ENCODE data around the gene GALK1.

GALK1 gene

DNA sequence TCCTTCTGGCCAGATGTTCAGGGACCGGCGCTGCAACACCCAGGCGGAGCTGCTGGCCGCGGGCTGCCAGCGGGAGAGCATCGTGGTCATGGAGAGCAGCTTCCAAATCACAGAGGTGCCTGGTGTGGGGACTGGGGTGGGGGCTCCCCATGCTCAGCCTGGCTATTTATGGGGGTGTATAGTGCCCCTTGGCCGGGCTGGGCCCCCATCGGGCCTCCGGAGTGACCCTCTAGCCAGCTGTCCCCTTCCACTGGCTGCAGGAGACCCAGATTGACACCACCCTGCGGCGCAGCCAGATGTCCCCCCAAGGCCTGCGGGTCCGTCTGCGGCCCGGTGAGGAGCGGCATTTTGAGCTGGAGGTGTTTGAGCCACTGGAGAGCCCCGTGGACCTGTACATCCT lies 37.6 kb downstream of the GALK1 start:
- DNase-seq (ENCODE audit: low read depth in 1 of 2, low spot score in 1 of 2), result no peak

DNA sequence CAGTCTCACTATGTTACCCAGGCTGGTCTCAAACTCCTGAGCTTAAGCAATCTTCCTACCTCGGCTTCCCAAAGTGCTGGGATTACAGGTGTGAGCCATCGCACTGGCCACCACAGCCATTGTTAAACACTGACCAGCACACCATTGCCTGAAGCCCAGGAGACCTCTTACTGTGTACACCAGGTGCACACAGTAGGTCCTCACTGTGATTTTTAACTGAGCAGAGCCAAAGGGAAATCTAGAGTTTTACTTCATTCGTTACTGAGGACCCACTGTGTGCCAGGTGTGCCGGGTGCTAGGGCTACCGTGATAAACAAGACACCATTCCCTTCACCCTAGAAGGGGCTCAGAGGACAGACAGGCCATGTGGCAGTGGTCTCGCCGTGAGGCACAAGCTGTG lies 39.5 kb downstream of the GALK1 start:
- no peak for DNase-seq (ENCODE audit: low read depth in 1 of 2, low spot score in 1 of 2)

DNA sequence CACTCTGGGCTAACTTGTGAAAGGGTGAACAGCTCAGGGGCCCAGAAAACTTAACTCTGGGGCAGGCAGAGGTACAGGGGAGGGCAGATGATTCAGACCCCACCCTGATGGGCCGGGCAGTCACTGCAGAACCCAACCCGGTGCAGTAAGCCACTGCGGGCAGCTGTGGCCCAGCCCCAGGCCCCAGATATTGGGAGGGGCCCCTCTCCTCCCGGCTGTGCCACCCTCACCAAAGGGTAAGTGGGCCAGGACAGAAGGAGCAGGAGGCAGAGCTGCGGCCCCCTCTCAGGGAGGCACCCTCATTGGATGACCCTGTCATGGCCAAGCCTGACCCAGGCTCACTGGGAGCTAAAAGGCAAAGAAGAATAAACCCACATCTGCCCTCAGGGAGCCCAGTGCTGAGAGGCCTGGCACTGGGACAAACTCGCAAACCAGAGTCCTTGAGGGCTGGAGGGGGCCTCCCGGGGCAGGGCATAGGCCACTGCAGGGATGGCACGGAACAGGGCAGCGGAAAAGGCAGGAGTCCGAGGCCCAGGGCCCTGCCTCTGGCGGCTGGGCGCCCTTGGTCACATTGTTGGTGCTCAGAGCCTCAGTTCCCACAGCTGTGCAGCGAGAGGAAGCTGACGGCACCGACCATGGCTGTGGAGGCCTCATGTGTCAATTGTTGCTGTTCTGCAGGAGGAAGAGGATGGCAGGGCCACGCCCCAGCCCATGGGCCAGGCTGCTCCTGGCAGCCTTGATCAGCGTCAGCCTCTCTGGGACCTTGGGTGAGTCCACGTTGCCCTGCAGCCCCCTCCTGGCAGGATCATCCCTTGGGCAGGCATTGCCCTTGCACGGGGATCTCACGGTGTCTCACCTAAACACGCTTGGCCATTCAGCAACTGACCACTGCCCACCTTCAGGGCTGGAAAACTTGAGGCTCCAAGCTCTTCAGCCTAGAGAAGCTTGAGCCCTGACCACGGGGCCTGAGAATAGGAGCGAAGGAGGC lies 40.7 kb downstream of the GALK1 start:
- DNase-seq (ENCODE audit: low read depth in 1 of 2, low spot score in 1 of 2), result no peak

DNA sequence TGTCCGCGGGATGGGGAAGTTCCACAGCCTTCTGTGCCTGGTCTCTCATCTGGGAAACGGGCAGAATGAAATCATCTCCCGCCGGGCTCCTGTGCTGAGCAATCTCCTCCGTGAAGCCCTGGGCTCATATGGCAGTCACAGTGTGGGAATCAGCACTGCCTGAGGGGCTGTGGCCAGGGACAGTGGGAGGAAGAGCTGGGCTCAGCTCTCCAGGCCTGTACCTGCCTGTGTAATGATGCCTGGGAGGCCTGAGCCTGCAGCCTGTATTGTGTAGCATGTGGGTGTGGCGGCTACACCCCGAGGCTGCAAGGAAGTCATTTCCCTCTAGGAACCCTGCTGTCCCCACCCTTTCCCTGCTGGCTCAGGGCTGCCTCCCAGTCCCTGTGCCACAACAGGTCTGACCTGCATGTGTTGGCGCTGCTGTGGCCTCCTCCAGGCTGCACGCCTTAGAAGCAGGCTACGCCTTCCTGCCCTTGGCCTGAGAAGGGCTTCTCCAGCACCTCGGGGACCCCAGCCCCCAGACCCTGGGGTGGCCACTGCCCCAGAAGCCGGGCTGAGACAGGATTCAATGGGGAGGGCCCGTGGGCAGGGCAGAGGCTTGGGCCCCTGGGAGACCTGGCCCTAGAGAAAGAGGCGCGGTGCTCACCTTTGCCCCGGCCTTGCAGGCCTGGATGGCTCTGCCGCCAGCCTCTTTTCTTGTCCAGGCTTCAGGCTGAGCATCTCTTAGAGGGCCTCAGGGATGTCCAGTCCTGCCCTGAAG lies 41.6 kb downstream of the GALK1 start:
- no peak for DNase-seq (ENCODE audit: low read depth in 1 of 2, low spot score in 1 of 2)

DNA sequence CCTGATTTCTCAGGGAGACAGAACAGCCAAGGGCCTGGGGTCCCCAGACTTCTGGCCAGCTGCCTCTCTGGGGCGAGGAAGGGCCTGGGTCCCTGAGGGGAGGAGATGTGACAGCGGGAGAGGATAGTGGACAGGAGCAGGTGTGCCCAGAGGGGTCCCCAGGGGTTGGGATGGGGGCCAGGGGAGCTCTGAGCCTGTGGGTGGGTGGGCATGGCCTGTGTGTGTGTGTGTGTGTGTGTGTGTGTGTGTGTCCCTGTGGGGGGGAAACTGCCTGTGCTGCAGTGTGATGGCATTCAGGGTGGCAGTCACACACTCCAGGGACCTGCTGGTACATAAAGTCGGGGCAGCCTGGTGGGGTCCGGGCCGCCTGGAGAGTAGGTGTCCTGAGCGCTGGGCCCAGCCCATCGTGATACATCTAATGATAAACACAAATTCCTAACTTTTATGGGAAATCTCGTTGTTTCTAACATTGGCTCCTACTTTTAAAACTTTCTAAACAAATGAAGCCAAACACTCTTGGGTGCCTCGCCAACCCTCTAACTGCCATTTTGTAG lies 42.4 kb downstream of the GALK1 start:
- no peak for DNase-seq (ENCODE audit: low read depth in 1 of 2, low spot score in 1 of 2)

DNA sequence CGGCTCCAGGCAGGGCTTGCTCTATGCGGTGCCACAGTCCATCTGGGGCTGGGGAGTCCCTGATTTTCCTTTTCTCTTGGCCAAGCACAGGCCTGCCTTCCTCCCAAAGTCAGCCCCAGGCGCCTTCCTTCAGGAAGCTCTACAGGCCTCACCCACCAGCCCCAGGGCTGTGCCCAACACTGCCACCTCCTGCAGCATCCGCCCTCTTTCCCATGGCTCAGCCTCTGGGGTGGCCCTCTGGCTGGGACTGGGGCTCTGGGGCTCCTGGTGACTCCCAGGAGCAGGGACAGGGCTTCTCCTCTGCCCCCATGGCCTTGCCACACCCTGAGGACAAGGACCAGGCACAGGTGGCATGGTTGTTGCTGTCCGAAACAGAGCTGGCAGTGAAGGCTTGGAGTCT lies 42.9 kb downstream of the GALK1 start:
- no peak for DNase-seq (ENCODE audit: low read depth in 1 of 2, low spot score in 1 of 2)

DNA sequence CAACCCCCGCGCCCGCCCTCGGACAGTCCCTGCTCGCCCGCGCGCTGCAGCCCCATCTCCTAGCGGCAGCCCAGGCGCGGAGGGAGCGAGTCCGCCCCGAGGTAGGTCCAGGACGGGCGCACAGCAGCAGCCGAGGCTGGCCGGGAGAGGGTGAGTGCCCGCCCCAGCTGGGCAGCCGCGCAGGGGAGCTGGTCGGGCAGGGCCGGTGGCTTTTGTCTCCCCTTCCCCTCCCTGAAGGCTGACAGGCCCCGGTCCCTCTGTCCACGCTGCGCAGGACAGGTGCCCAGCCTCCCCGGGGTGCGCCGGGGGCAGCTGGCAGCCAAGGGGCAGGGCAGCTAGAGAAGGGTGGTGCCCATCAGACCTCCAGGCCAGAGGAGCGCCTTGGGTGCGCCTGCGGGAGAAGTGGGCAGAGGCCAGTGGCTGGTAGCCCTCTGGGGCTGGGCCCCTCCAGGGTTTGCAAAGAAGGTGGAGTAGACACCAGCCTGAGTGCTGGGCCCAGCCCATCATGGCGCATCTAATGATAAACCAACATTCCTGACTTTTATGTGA lies 43.5 kb downstream of the GALK1 start:
- DNase-seq (ENCODE audit: low read depth in 1 of 2, low spot score in 1 of 2), result no peak

DNA sequence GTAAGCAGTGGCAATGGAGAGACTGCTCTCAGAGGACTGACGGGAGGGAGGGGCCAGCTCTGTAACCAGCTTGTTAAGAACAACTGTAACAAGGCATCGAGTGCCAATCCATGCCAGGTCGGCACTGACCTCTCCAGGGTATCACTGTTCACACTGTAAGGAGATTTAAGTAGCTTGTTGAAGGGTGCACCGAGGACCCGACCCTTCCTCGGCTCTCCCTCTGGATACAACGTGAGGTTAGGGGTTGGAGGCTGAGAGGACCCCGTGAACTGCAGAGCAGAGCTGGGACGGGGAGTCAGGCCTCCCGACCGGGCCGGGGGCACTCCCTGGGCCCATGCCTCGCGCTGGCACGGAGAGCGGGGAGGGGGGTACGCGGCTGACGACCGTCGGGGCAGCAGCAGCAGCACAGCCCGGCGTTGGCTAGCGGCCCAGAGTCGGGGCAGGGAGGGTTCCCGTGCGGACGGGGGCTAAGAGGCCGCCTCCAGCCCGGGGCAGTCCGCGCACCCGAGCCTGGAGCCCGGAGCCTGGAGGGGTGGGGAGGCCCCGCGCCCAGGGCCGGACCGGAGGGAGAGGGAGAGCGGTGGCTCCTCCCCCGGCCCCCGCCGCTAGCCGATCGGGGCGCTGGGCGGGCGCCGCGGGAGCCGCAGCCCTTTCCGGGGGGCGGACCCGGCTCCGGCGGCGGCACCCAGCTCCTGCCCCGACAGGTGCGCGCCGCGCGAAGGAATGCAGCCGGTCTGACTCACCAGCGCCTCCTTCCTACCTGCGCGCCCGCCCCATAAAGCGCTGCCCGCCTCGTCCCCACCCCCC lies 44.1 kb downstream of the GALK1 start, which contains the start of gene ITGB4:
Gene ITGB4 (plus strand): TSS at position 804 of the 807 bp plus-strand sequence. CDS start 3,245 bp downstream, outside the sequence.
- DNase-seq (ENCODE audit: low read depth in 1 of 2, low spot score in 1 of 2), result peak; percentile 4 to 23

DNA sequence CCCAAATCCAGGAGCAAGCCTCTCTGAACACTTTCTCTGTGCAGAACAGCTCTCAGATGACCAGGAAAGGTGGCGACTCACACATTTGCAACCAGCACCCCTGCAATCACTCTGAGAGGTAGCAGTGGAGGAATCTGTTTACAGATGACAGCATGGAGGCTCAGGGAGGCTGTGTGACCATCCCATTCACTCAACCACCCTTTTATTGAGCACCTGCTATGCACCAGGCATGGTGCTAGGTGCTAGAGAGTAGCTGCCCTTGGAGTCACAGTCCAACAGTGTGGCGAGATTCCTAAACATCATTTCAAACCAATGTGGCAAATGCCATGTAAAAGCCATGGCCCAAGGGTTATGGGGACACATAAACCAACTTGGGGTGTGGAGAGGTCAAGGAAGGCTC lies 45.3 kb downstream of the GALK1 start:
- no peak for DNase-seq (ENCODE audit: low read depth in 1 of 2, low spot score in 1 of 2)

DNA sequence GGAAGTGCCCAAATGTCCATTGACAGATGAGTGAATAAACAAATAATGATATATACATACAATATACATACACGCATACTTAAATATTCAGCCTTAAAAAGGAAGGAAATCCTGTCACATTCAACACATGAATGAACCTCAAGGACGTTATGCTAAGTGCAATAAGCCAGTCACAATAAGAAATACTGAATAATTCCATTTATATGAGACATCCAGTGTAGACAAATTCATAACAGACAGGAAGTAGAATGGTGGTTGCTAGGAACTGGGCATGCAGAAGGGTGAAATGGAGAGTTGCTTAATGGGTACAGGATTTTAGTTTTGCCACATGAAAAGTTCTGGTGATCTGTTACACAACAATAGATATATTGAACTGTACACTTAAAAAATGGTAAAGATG lies 52.5 kb downstream of the GALK1 start:
- DNase-seq (ENCODE audit: low read depth in 1 of 2, low spot score in 1 of 2), result no peak
